Astrocyte of the hippocampus (primary cell): ENCODE results near the gene CTH.
"Not testable (repeated sequence)": the region's sequence is repeated elsewhere in the genome, so short reads cannot be mapped to it uniquely, and the experiment has no call there.

Experiments
- DNase-seq: peaks from one replicate; pipeline ENCODE4 v3.0.0; 2011; ENCODE audit warnings: low read depth, low spot score

Gene CTH

DNA sequence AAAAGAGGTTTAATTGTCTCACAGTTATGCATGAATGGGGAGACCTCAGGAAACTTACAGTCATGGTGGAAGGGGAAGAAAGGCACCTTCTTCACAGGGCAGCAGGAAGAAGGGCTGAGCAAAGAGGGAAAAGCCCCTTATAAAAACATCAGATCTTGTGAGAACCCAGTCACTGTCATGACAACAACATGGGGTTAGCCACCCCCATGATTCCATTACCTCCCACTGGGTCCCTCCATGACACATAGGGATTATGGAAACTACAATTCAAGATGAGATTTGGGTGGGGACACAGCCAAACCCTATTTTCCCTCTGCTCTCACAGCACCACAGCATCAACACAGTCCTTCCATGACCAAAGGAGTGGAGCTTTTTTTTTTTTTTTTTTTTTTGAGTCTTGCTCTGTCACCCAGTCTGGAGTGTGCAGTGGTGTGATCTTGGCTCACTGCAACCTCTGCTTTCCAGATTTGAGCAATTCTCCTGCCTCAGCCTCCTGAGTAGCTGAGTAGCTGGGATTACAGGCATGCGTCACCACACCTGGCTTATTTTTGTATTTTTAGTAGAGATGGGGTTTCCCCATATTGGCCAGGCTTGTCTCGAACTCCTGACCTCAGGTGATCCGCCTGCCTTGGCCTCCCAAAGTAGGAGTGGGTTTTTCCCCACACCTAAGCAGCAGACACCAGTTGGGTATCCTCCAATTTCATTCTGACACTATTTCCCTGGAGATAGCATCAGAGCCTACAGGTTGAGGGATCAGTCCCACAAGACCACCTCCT, 41.3 kb downstream of the CTH start:
- not testable (repeated sequence) for DNase-seq

GRCh38 chr1:70455291-70455690, 44.2 kb downstream of the CTH start:
- no peak for DNase-seq

DNA sequence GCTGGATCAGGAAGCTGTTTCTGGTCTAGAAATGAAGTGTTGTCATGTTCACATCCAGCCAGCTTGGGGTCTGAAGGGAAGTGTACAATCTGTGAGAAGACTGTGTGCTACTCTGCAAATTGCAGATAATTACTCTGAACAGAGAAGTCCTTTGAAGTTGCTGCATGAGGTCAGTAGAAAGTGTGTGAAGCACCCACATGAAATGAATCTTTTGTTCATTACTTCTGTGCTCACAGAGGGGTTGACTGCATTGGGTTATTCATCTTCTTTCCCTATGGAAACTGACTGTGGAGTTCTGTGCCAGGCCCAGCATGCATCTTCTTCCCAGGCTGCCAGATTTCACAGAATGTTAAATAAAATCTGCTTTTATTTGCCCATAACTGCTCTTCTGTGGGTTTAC, 47.1 kb downstream of the CTH start:
- DNase-seq: no peak

- DNase-seq: peak; percentile 27
These were observed 48.6 kb downstream of the CTH start for GRCh38 chr1:70459496-70460225.

GRCh38 chr1:70460740-70461713, 50.0 kb downstream of the CTH start:
- DNase-seq: not testable (repeated sequence)

GRCh38 chr1:70462611-70463010, 51.5 kb downstream of the CTH start:
- DNase-seq: no peak

DNA sequence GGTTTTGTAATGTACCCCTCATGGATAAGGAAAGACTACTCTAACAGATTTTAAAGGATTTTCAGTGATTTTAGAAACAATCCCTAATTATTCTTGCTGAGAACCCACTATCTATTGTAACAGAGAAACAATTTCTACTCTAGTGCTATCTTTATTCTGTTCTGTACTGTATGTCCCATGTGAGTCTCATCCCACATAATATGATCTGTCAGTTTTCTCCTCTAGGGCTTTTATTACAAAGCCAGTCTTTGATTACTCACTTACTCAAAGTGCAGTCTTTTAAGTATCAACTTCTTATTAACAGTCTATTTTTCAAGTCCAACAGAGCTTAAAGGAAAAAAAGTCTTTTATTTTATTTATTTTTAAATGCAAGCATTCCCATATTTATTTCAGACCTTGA, 54.8 kb downstream of the CTH start:
- DNase-seq: no peak

GRCh38 chr1:70467531-70467930, 56.5 kb downstream of the CTH start:
- no peak for DNase-seq

DNA sequence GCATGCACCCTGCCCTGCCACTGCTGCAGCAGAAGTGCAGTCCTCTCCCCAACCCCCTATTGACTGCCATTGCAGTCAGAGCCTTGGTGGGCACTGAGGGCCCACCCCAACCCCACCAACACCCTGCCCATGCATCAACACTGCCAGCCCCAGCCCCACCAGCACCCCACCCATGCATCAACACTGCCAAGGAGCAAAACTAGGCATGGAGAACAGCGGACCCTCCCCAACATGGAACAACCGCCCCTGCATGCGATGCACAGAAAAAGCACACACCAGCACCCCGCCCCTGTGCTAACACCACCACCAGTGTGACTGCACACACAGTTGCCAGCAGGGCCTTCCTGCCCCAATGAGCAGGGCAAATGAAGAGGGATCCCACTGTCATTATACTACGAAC, 57.1 kb downstream of the CTH start:
- no peak for DNase-seq

GRCh38 chr1:70469184-70469583, 58.1 kb downstream of the CTH start:
- not testable (repeated sequence) for DNase-seq

DNA sequence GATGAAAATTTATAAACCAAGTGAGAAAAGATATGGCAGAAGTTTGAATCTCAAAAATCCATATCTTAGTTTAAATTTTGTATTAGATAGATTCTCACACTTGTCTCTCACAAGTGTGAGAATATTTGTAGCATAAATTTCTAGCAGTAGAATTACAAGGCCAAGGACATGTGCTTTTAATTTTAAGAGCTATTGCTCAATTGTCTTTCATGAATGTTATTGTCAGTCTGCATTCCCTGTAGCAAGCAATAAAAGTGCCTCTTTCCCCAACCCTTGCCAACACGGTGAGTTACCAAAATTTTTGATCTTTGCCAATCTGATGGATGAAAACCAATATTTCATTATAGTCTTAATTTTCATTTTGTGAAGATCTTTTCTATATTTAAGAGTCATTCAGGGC, 64.0 kb downstream of the CTH start:
- DNase-seq: no peak

DNA sequence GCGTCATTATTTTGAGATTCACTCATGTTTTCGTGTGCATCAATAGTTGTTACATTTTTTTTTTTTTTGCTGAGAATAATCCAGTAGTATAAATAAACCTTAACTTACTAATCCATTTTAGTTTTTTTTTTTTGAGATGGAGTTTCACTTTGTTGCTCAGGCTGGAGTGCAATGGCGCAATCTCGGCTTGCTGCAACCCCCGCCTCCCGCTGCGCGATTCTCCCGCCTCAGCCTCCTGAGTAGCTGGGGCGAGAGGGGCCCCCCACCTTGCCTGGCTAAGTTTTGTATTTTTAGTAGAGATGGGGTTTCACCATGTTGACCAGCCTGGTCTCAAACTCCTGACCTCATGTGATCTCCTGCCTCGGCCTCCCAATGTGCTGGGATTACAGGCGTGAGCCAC, 66.0 kb downstream of the CTH start:
- DNase-seq: no peak

GRCh38 chr1:70477905-70478304, 66.8 kb downstream of the CTH start:
- not testable (repeated sequence) for DNase-seq

- DNase-seq: no peak
These were observed 72.3 kb downstream of the CTH start for GRCh38 chr1:70483342-70483741.

DNA sequence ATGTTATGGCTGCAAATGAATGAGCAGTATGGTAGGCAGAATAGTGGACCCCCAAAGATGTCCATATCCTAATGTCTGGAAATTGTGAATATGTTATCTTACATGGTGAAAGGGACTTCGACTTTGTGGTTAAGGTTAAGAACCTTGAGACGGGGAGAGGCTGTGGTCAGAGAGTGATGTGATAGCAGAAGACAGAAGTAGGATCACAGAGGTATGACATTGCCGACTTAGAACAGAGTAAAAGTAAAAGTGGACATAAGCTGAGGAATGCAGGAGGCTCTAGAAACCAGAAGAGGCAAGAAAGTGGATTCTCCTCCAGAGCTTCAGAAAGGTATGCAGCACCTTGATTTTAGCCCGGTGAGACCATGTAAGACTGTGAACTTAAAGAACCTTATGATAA, 74.6 kb downstream of the CTH start:
- DNase-seq: no peak

- peak; percentile 90 for DNase-seq
These were observed 75.8 kb downstream of the CTH start for GRCh38 chr1:70486676-70487458.

- no peak for DNase-seq
These were observed 76.4 kb downstream of the CTH start for GRCh38 chr1:70487459-70487815.

- peak; percentile 60 for DNase-seq
These were observed 77.0 kb downstream of the CTH start for GRCh38 chr1:70487910-70488665.
